HCT116 (cell line): Measurements from ENCODE around the gene TEX55. TPM values are rescaled to one million over a fixed set of nuclear protein-coding genes. Genes with fewer than 3 reads are reported as not detected.

Experiments
- ATAC-seq: fragments of 200-7000 bp; cut with Tn5 transposase; 2 replicates; pipeline ENCODE4 v1.9.1; 2020; ENCODE audit warnings: mild to moderate bottlenecking, moderate library complexity
- BruUV-seq: library from RNA; stranded (reverse); fragments of 400-500 nt; replicated peaks from 2 replicates; lab custom pipeline; 2021; lab: Mats Ljungman, UMichigan
- CTCF ChIA-PET: fragments of 300-600 bp; sonication (Branson Sonifier 250); formaldehyde crosslinking; loops from one replicate; lab custom pipeline; 2021; ENCODE audit warnings: antibody characterized with exemption; lab: Charles Lee
- POLR2A ChIA-PET: fragments of 300-600, 350-600 bp; sonication (Branson Sonifier 250); formaldehyde crosslinking; loops from one replicate; lab custom pipeline; 2021; ENCODE audit warnings: antibody characterized with exemption; lab: Charles Lee
- RAD21 ChIA-PET, 2 experiments: fragments of 300-600 bp; sonication (Branson Sonifier 250); formaldehyde crosslinking; loops; one replicate each; lab custom pipeline; 2023; ENCODE audit warnings: low total read pairs in 2 of 2; ENCODE audit not compliant: uncharacterized antibody in 2 of 2, unreplicated experiment in 2 of 2, low non-redundant PET in 1 of 2; lab: Charles Lee
- DNase-seq: peaks from one replicate; pipeline ENCODE4 v3.0.0-alpha.2; 2010; ENCODE audit warnings: low read depth, low spot score
- H2AFZ ChIP-seq: fragments of 200-600 bp; shearing (Covaris generic), sonication (generic); 2 replicates; pipeline ENCODE4 v1.6.1; 2017; ENCODE audit warnings: low read depth, mixed run types, mixed read lengths, antibody characterized with exemption, low read length; ENCODE audit not compliant: poor library complexity, severe bottlenecking
- H3K27ac ChIP-seq: 2 replicates; pipeline ENCODE4 v1.5.1; 2012; ENCODE audit warnings: low read depth, low read length
- H3K27me3 ChIP-seq: fragments of 200-600 bp; sonication (generic); 2 replicates; pipeline ENCODE4 v1.6.1; 2016; ENCODE audit warnings: mixed run types, low read length, mixed read lengths; ENCODE audit not compliant: insufficient read depth
- H3K36me3 ChIP-seq, 2 experiments: fragments of 200-500 bp in 1 of 2; fragments of 200-600 bp in 1 of 2; sonication (Bioruptor generic) in 1 of 2; sonication (generic) in 1 of 2; 2 replicates each; pipeline versions ENCODE4 v1.5.1 to v1.6.1; 2014 to 2016; ENCODE audit warnings: low read length in 2 of 2, inconsistent platforms in 1 of 2, mixed read lengths in 1 of 2, mixed run types in 1 of 2; ENCODE audit not compliant: insufficient read depth in 2 of 2, control insufficient read depth in 1 of 2
- H3K4me1 ChIP-seq, 2 experiments: fragments of 200-600 bp in 1 of 2; sonication (generic) in 1 of 2; 2 replicates each; pipeline versions ENCODE4 v1.5.1 to v1.6.1; 2012 to 2017; ENCODE audit warnings: low read length in 2 of 2, inconsistent platforms in 1 of 2, mild to moderate bottlenecking in 1 of 2, mixed read lengths in 1 of 2, mixed run types in 1 of 2, moderate library complexity in 1 of 2; ENCODE audit not compliant: insufficient read depth in 2 of 2, control insufficient read depth in 1 of 2
- H3K4me2 ChIP-seq: fragments of 200-600 bp; sonication (generic); 2 replicates; pipeline ENCODE4 v1.6.1; 2017; ENCODE audit warnings: mixed run types, low read length, mixed read lengths
- H3K4me3 ChIP-seq, 2 experiments: fragments of 200-600 bp in 1 of 2; sonication (generic) in 1 of 2; replicated peaks in 1 of 2; 2 replicates each; pipeline ENCODE4 v1.5.1; 2011 to 2016; ENCODE audit warnings: low read length in 2 of 2, control low read depth in 1 of 2, low read depth in 1 of 2, mild to moderate bottlenecking in 1 of 2, mixed read lengths in 1 of 2, mixed run types in 1 of 2
- H3K79me2 ChIP-seq: fragments of 200-600 bp; sonication (generic); 2 replicates; pipeline ENCODE4 v1.6.1; 2017; ENCODE audit warnings: mild to moderate bottlenecking, mixed run types, low read length, moderate library complexity, mixed read lengths; ENCODE audit not compliant: insufficient read depth
- H3K9ac ChIP-seq: fragments of 200-600 bp; sonication (generic); 2 replicates; pipeline ENCODE4 v1.6.1; 2016; ENCODE audit warnings: low read length, mixed read lengths
- H3K9me2 ChIP-seq: fragments of 200-600 bp; sonication (generic), shearing (Covaris generic); 2 replicates; pipeline ENCODE4 v1.6.1; 2017; ENCODE audit warnings: mixed run types, mild to moderate bottlenecking, moderate library complexity; ENCODE audit not compliant: insufficient read depth
- H3K9me3 ChIP-seq, 2 experiments: fragments of 200-500 bp in 1 of 2; fragments of 200-600 bp in 1 of 2; sonication (Bioruptor generic) in 1 of 2; sonication (generic) in 1 of 2; 2 replicates each; pipeline ENCODE4 v1.6.1; 2014 to 2017; ENCODE audit warnings: low read length in 2 of 2, mixed read lengths in 2 of 2, inconsistent platforms in 1 of 2, low read depth in 1 of 2, mild to moderate bottlenecking in 1 of 2, mixed run types in 1 of 2, moderate library complexity in 1 of 2; ENCODE audit not compliant: control insufficient read depth in 1 of 2, insufficient read depth in 1 of 2
- H4K20me1 ChIP-seq: fragments of 200-600 bp; sonication (generic), shearing (Covaris generic); 2 replicates; pipeline ENCODE4 v1.6.1; 2017; ENCODE audit warnings: mixed run types, mild to moderate bottlenecking, moderate library complexity; ENCODE audit not compliant: insufficient read depth
- CBX3 ChIP-seq: IDR thresholded peaks from 2 replicates; pipeline ENCODE4 v1.6.1; 2012; ENCODE audit warnings: low read depth
- CTCF ChIP-seq, 3 experiments: fragments of 200-600 bp in 1 of 3; sonication (generic) in 1 of 3; IDR thresholded peaks in 2 of 3; conservative IDR thresholded peaks in 1 of 3; 2 replicates each; pipeline ENCODE4 v1.5.1; 2012 to 2017; ENCODE audit warnings: low read depth in 2 of 3, low read length in 2 of 3, antibody characterized with exemption in 1 of 3, borderline replicate concordance in 1 of 3, control low read depth in 1 of 3, mild to moderate bottlenecking in 1 of 3, mixed read lengths in 1 of 3, mixed run types in 1 of 3, moderate library complexity in 1 of 3; ENCODE audit not compliant: insufficient read depth in 1 of 3
- ELF1 ChIP-seq: IDR thresholded peaks from 2 replicates; pipeline ENCODE4 v1.6.1; 2012; ENCODE audit warnings: low read depth, borderline replicate concordance
- EZH2 ChIP-seq: fragments of 200-600 bp; sonication (generic); IDR thresholded peaks from 2 replicates; pipeline ENCODE4 v1.6.1; 2017; ENCODE audit warnings: antibody characterized with exemption, mixed run types
- EZH2phosphoT487 ChIP-seq: fragments of 200-600 bp; IDR thresholded peaks from 2 replicates; pipeline ENCODE4 v1.6.1; 2018; ENCODE audit warnings: antibody characterized with exemption, borderline replicate concordance
- JUND ChIP-seq: IDR thresholded peaks from 2 replicates; pipeline ENCODE4 v1.6.1; 2012
- POLR2A ChIP-seq: IDR thresholded peaks from 2 replicates; pipeline ENCODE4 v1.7.0; 2011; ENCODE audit warnings: borderline replicate concordance; ENCODE audit not compliant: insufficient read depth, insufficient read length; ENCODE audit errors: extremely low read depth
- REST ChIP-seq: IDR thresholded peaks from 2 replicates; pipeline ENCODE4 v1.6.1; 2012; ENCODE audit warnings: low read depth
- SIN3A ChIP-seq: IDR thresholded peaks from 2 replicates; pipeline ENCODE4 v1.6.1; 2012; ENCODE audit warnings: low read depth
- SP1 ChIP-seq: IDR thresholded peaks from 2 replicates; pipeline ENCODE4 v1.6.1; 2012; ENCODE audit warnings: low read depth
- SRF ChIP-seq: IDR thresholded peaks from 2 replicates; pipeline ENCODE4 v1.6.1; 2012; ENCODE audit warnings: low read depth
- YY1 ChIP-seq: IDR thresholded peaks from 2 replicates; pipeline ENCODE4 v1.6.1; 2011; ENCODE audit warnings: low read length, low read depth, moderate library complexity, mild to moderate bottlenecking; ENCODE audit not compliant: insufficient replicate concordance; ENCODE audit errors: extremely low read depth
- intact Hi-C: fragments of 100-400 bp; cut with micrococcal nuclease; formaldehyde crosslinking; loops from 2 replicates; pipeline ENCODE4 v1.10.0; 2022
- total RNA-seq: library from RNA; stranded (reverse); gene quantifications from one replicate; pipeline ENCODE4 v1.2.1, GENCODE V29; 2021; ENCODE audit not compliant: unreplicated experiment
- TF ChIP-seq, protein P1 (sequence below): IDR thresholded peaks from 2 replicates; pipeline ENCODE4 v1.6.1; 2012

The TEX55 gene
- total RNA-seq, 1 experiment from 2014 or later: not detected

GRCh38 chr3:119194237-119195150 is 48.5 kb downstream of the TEX55 start:
- H3K4me1 ChIP-seq: no peaks in the 10 kb centered on the region
- no peak overlapping the region for H3K4me2 ChIP-seq
- DNase-seq (no peak), ATAC-seq (no peak)
- H3K36me3 ChIP-seq: no peaks in the 10 kb centered on the region
- no peak overlapping the region for H3K9ac ChIP-seq
- no peak overlapping the region for H3K4me3 ChIP-seq
- CTCF ChIA-PET: interaction anchor here (1.2 kb wide), 1 partner anchor 46 kb away, joined by 3 read pairs; the partner anchor contains the start of gene B4GALT4
- no peaks in the 10 kb centered on the region for H3K9me2 ChIP-seq
- RAD21 ChIA-PET: no interaction called here
- POLR2A ChIA-PET: no interaction called here
- intact Hi-C loops: no loop called here
- H3K9me3 ChIP-seq: no peaks in the 10 kb centered on the region
- H2AFZ ChIP-seq: no peak overlapping the region
- BruUV-seq: no TSS peak
- H3K27me3 ChIP-seq: peaks cover 6% of the 10 kb centered on the region
- H3K27ac ChIP-seq: no peak overlapping the region
- TF ChIP-seq YY1 (no peak), CBX3 (no peak), SIN3A (no peak), EZH2phosphoT487 (no peak), REST (no peak), POLR2A (no peak), SP1 (no peak), ELF1 (no peak), EZH2 (no peak), SRF (no peak), CTCF (IDR thresholded peaks at IDR 0.05 in 2 of 3, conservative IDR thresholded peaks at IDR 0.05 in 1 of 3; ENCODE audit: borderline replicate concordance in 1 of 3, insufficient read depth in 1 of 3, low read depth in 2 of 3, low read length in 2 of 3) (no peak), JUND (no peak)
- TF ChIP-seq, protein P1, sequence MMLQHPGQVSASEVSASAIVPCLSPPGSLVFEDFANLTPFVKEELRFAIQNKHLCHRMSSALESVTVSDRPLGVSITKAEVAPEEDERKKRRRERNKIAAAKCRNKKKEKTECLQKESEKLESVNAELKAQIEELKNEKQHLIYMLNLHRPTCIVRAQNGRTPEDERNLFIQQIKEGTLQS: no peak
- no peaks in the 10 kb centered on the region for H3K79me2 ChIP-seq
- H4K20me1 ChIP-seq: no peaks in the 10 kb centered on the region
